ENCODE data around the gene ASPSCR1.

DNA sequence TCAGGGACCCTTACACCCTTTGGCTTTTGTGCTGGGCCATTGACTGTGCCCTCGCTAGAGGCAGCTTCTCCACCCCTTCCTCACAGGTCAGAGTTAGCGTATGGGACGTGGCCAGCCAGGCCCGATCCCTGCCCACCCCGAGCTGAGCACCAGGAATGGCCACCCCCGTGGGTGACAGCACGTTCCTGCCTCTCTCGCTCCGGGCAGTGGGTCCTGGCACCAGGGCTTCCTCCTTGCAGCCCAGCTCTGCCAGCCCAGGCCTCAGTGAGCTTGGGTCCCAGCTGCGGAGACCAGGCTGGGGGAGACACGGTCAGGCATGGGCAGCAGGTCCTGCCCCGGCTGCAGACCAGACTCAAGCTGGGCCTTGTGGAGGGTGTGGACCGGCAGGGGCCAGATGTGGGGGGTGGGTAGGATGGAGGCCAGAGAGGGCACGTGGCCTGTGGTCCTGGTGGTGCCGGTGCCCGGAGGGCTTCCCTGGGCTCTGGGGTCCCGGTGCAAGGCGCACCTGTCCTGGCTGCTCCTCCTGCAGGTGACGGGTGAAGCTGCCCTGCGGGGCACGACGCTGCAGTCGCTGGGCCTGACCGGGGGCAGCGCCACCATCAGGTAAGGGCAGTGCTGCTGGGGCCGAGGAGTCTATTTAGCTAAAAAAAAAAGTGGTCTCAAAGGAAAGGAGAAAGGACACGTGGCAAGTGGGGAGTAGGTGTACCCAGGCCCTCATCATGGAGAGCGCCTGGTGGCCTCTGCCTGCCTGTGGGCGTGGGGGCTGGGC lies 18.2 kb downstream of the ASPSCR1 start:
- TF ChIP-seq, protein P1, sequence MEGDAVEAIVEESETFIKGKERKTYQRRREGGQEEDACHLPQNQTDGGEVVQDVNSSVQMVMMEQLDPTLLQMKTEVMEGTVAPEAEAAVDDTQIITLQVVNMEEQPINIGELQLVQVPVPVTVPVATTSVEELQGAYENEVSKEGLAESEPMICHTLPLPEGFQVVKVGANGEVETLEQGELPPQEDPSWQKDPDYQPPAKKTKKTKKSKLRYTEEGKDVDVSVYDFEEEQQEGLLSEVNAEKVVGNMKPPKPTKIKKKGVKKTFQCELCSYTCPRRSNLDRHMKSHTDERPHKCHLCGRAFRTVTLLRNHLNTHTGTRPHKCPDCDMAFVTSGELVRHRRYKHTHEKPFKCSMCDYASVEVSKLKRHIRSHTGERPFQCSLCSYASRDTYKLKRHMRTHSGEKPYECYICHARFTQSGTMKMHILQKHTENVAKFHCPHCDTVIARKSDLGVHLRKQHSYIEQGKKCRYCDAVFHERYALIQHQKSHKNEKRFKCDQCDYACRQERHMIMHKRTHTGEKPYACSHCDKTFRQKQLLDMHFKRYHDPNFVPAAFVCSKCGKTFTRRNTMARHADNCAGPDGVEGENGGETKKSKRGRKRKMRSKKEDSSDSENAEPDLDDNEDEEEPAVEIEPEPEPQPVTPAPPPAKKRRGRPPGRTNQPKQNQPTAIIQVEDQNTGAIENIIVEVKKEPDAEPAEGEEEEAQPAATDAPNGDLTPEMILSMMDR (IDR thresholded peaks at IDR 0.05 in 8 of 11, conservative IDR thresholded peaks at IDR 0.05 in 3 of 11) = no peak
- no peak for TF ChIP-seq POLR2A (IDR thresholded peaks at IDR 0.05)

Data from spleen (tissue), 7 donors.